ENCODE results near the gene BARHL1. TPM values are rescaled to one million over a fixed set of nuclear protein-coding genes. Genes with fewer than 3 reads are reported as not detected.

BARHL1 gene
- total RNA-seq, 1 donor from 2014 or later, result not detected

DNA sequence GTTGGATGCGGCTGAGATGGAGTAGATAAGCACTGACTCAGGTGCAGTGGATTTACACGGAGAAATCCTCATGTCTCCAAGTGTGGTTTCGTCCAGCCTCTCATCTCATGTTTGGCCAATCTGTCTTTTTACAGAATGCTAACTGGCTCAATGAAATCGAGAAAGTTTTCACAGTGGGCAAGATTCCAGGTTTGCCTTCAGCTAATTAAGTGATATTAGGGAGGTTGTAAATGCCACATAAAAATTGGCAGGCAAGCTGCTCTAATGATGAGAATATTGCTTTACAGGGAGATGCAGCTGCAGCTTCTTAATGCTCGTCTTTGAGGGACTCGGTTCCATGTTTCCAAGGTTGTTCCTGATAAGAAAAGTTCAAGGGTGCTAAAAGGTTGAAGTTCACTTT is 23.7 kb downstream of the BARHL1 start:
- H3K27ac Mint-ChIP-seq (ENCODE audit: unreplicated experiment), result peak overlapping the region; percentile 70
- H3K4me3 Mint-ChIP-seq (ENCODE audit: unreplicated experiment), result no peak overlapping the region
- H3K9me3 Mint-ChIP-seq (ENCODE audit: unreplicated experiment), result no peaks in the 10 kb centered on the region
- peaks cover 32% of the 10 kb centered on the region for H3K36me3 Mint-ChIP-seq (ENCODE audit: low read depth, unreplicated experiment)
- Histone ChIP-seq H3K79me2 (ENCODE audit: insufficient read depth, low read length) (no peaks in the 10 kb centered on the region), H2AFZ (ENCODE audit: low read depth, low read length) (no peak overlapping the region), H3K4me3 (ENCODE audit: insufficient read depth, low read depth, low read length) (no peak overlapping the region), H3K4me2 (ENCODE audit: low read length) (no peak overlapping the region), H3K4me1 (ENCODE audit: insufficient read depth, low read length) (peaks cover 6% of the 10 kb centered on the region), H3K27me3 (ENCODE audit: insufficient read depth, low read length) (no peaks in the 10 kb centered on the region), H3K9ac (ENCODE audit: low read length) (no peak overlapping the region), H4K20me1 (ENCODE audit: insufficient read depth, low read length) (peaks cover 27% of the 10 kb centered on the region), H3K36me3 (ENCODE audit: insufficient read depth, low read length) (peaks cover 2% of the 10 kb centered on the region), H3K27ac (ENCODE audit: low read depth, low read length) (no peak overlapping the region), H3K9me3 (ENCODE audit: insufficient read depth, low read depth, low read length) (no peaks in the 10 kb centered on the region)
- TF ChIP-seq, protein P1, sequence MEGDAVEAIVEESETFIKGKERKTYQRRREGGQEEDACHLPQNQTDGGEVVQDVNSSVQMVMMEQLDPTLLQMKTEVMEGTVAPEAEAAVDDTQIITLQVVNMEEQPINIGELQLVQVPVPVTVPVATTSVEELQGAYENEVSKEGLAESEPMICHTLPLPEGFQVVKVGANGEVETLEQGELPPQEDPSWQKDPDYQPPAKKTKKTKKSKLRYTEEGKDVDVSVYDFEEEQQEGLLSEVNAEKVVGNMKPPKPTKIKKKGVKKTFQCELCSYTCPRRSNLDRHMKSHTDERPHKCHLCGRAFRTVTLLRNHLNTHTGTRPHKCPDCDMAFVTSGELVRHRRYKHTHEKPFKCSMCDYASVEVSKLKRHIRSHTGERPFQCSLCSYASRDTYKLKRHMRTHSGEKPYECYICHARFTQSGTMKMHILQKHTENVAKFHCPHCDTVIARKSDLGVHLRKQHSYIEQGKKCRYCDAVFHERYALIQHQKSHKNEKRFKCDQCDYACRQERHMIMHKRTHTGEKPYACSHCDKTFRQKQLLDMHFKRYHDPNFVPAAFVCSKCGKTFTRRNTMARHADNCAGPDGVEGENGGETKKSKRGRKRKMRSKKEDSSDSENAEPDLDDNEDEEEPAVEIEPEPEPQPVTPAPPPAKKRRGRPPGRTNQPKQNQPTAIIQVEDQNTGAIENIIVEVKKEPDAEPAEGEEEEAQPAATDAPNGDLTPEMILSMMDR (IDR thresholded peaks at IDR 0.05; ENCODE audit: insufficient read depth, low read depth, low read length), result no peak
- no peak for TF ChIP-seq EZH2 (IDR thresholded peaks at IDR 0.05; ENCODE audit: insufficient read depth, low read length)
- FAIRE-seq, result no peak
- DNase-seq (ENCODE audit: low read depth), result no peak
- H3K4me1 Mint-ChIP-seq (ENCODE audit: low read depth, unreplicated experiment), result peaks cover 34% of the 10 kb centered on the region
- H3K27me3 Mint-ChIP-seq (ENCODE audit: low read depth, unreplicated experiment), result no peaks in the 10 kb centered on the region

DNA sequence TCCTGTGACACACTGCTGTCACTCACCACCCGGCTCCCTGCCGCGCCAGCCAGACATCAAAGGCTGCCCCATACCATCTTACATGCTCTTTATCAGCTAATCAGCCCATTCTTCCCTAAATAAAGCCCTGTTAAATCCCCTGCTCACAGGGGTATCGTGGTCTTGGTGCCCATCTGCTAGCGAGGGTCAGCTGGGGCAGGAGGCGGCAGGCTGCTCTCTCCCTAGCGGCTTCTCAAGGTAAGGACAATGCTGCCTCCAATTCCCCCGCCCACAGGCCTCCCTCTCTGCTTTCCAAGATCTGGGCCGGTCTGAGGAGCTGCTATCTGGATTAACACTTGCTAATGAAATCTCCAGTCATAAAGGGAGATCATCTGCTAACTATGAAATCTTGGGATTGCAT is 26.8 kb downstream of the BARHL1 start:
- no peak overlapping the region for H3K4me3 ChIP-seq (ENCODE audit: insufficient read depth, low read depth, low read length)
- H2AFZ ChIP-seq (ENCODE audit: low read depth, low read length), result no peak overlapping the region
- H3K9me3 ChIP-seq (ENCODE audit: insufficient read depth, low read depth, low read length), result no peaks in the 10 kb centered on the region
- H3K36me3 ChIP-seq (ENCODE audit: insufficient read depth, low read length), result peaks cover 15% of the 10 kb centered on the region
- DNase-seq (ENCODE audit: low read depth), result no peak
- Mint-ChIP-seq H3K27ac (ENCODE audit: unreplicated experiment) (no peak overlapping the region), H3K4me1 (ENCODE audit: low read depth, unreplicated experiment) (peaks cover 21% of the 10 kb centered on the region), H3K27me3 (ENCODE audit: low read depth, unreplicated experiment) (no peaks in the 10 kb centered on the region), H3K4me3 (ENCODE audit: unreplicated experiment) (no peak overlapping the region), H3K36me3 (ENCODE audit: low read depth, unreplicated experiment) (peaks cover 26% of the 10 kb centered on the region), H3K9me3 (ENCODE audit: unreplicated experiment) (no peaks in the 10 kb centered on the region)
- H4K20me1 ChIP-seq (ENCODE audit: insufficient read depth, low read length), result peaks cover 24% of the 10 kb centered on the region
- peaks cover 6% of the 10 kb centered on the region for H3K4me1 ChIP-seq (ENCODE audit: insufficient read depth, low read length)
- no peak overlapping the region for H3K4me2 ChIP-seq (ENCODE audit: low read length)
- FAIRE-seq, result no peak
- H3K27ac ChIP-seq (ENCODE audit: low read depth, low read length), result no peak overlapping the region
- no peak overlapping the region for H3K9ac ChIP-seq (ENCODE audit: low read length)
- no peaks in the 10 kb centered on the region for H3K79me2 ChIP-seq (ENCODE audit: insufficient read depth, low read length)
- no peaks in the 10 kb centered on the region for H3K27me3 ChIP-seq (ENCODE audit: insufficient read depth, low read length)
- TF ChIP-seq, protein P1 (IDR thresholded peaks at IDR 0.05; ENCODE audit: insufficient read depth, low read depth, low read length), result no peak

DNA sequence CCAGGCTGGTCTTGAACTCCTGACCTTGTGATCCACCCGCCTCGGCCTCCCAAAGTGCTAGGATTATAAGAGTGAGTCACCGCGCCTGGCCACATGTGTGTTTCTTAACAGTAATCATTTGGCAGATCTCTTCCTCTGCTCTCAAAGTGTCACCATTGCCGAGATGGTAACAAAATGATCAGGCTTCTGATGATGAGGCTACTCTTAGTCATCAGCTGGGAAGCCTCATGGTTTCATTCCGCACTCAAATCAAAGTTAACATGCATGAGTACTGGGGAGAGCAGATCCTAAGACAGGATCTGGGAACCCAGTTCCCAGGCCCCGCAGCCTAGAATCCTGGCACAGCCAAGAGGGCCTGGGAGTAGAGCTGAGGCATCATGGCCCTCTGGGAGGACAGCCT is 27.4 kb downstream of the BARHL1 start:
- Histone ChIP-seq H3K27me3 (ENCODE audit: insufficient read depth, low read length) (no peaks in the 10 kb centered on the region), H3K4me1 (ENCODE audit: insufficient read depth, low read length) (peaks cover 6% of the 10 kb centered on the region), H3K4me3 (ENCODE audit: insufficient read depth, low read depth, low read length) (no peak overlapping the region), H3K27ac (ENCODE audit: low read depth, low read length) (peak overlapping the region; percentile 39), H3K36me3 (ENCODE audit: insufficient read depth, low read length) (peaks cover 18% of the 10 kb centered on the region), H3K9ac (ENCODE audit: low read length) (no peak overlapping the region), H3K9me3 (ENCODE audit: insufficient read depth, low read depth, low read length) (no peaks in the 10 kb centered on the region), H2AFZ (ENCODE audit: low read depth, low read length) (no peak overlapping the region), H3K4me2 (ENCODE audit: low read length) (no peak overlapping the region), H3K79me2 (ENCODE audit: insufficient read depth, low read length) (no peaks in the 10 kb centered on the region), H4K20me1 (ENCODE audit: insufficient read depth, low read length) (peaks cover 28% of the 10 kb centered on the region)
- Mint-ChIP-seq H3K9me3 (ENCODE audit: unreplicated experiment) (no peaks in the 10 kb centered on the region), H3K36me3 (ENCODE audit: low read depth, unreplicated experiment) (peaks cover 31% of the 10 kb centered on the region), H3K27ac (ENCODE audit: unreplicated experiment) (no peak overlapping the region), H3K4me1 (ENCODE audit: low read depth, unreplicated experiment) (peaks cover 21% of the 10 kb centered on the region), H3K4me3 (ENCODE audit: unreplicated experiment) (no peak overlapping the region), H3K27me3 (ENCODE audit: low read depth, unreplicated experiment) (no peaks in the 10 kb centered on the region)
- FAIRE-seq, result peak; percentile 92
- DNase-seq (ENCODE audit: low read depth), result peak; percentile 86
- TF ChIP-seq, protein P1 (IDR thresholded peaks at IDR 0.05; ENCODE audit: insufficient read depth, low read depth, low read length), result no peak
- TF ChIP-seq EZH2 (IDR thresholded peaks at IDR 0.05; ENCODE audit: insufficient read depth, low read length), result no peak

Data from astrocyte (in vitro differentiated cells and primary cell).